ENCODE results near the gene ARFGEF2. TPM values are rescaled to one million over a fixed set of nuclear protein-coding genes. Genes with fewer than 3 reads are reported as not detected.

ARFGEF2 gene
- total RNA-seq, 6 donors from 2014 or later, result 22.4 to 94.3 (median 32.2) TPM

- TF ChIP-seq CTCF (IDR thresholded peaks at IDR 0.05) (no peak), POLR2A (IDR thresholded peaks at IDR 0.05) (no peak), EP300 (IDR thresholded peaks at IDR 0.05) (no peak), POLR2AphosphoS5 (IDR thresholded peaks at IDR 0.05) (no peak)
- no peak for DNase-seq
- Histone ChIP-seq H3K27ac (no peak overlapping the region), H3K27me3 (no peaks in the 10 kb centered on the region), H3K4me3 (no peak overlapping the region), H3K36me3 (peaks cover 4 to 71% (median 36%) of the 10 kb centered on the region in 4 donors), H3K9me3 (no peaks in the 10 kb centered on the region), H3K4me1 (no peaks in the 10 kb centered on the region)
- no peak for ATAC-seq (ENCODE audit: low FRiP score in 2 of 2)
- WGBS, 2 donors, result 84 to 88% methylated on average over 6 of the region's 6 CpGs
These were observed 24.5 kb downstream of the ARFGEF2 start for GRCh38 chr20:48945840-48946514.

DNA sequence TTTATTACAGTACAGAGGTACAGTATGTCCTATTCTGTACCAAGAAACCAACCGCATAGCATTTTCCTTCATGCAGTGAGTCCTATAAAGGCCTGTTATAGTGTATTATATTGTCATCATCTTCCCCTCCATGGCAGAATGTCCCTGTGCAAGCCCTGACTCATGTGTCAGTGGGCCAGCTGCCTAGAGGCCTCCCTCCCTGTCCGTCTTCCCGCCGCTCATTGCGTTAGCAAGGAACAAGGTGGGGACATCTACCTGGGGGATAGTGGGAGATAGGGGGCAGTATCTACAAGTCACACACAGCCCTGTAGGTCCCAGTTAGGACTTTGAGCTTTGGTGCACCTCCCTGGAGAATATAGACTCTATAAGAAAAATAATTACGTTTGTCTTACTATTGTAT, 27.1 kb downstream of the ARFGEF2 start:
- ATAC-seq (ENCODE audit: low FRiP score in 2 of 2) (no peak), DNase-seq (no peak)
- no peak overlapping the region for H3K27ac ChIP-seq
- TF ChIP-seq POLR2AphosphoS5 (IDR thresholded peaks at IDR 0.05), result no peak
- TF ChIP-seq EP300 (IDR thresholded peaks at IDR 0.05), result no peak
- TF ChIP-seq CTCF (IDR thresholded peaks at IDR 0.05), result no peak
- TF ChIP-seq POLR2A (IDR thresholded peaks at IDR 0.05), result no peak
- H3K27me3 ChIP-seq, result no peaks in the 10 kb centered on the region
- 91 to 95% methylated on average over 6 of the region's 6 CpGs for WGBS, 2 donors
- no peaks in the 10 kb centered on the region for H3K9me3 ChIP-seq
- H3K4me1 ChIP-seq, result no peaks in the 10 kb centered on the region
- H3K4me3 ChIP-seq, result no peak overlapping the region
- H3K36me3 ChIP-seq, result peaks cover 15 to 77% (median 52%) of the 10 kb centered on the region in 4 donors

GRCh38 chr20:48949304-48950170, 28.0 kb downstream of the ARFGEF2 start:
- peaks cover 23 to 77% (median 54%) of the 10 kb centered on the region in 4 donors for H3K36me3 ChIP-seq
- no peak overlapping the region for H3K4me3 ChIP-seq
- 68 to 77% methylated on average over 7 of the region's 7 CpGs for WGBS, 2 donors
- ATAC-seq (ENCODE audit: low FRiP score in 2 of 2), result peak in 1 of 2 donors; percentile 69
- H3K4me1 ChIP-seq, result no peaks in the 10 kb centered on the region
- H3K27me3 ChIP-seq, result no peaks in the 10 kb centered on the region
- no peaks in the 10 kb centered on the region for H3K9me3 ChIP-seq
- peak in 1 of 2 donors; percentile 36 for DNase-seq
- TF ChIP-seq POLR2AphosphoS5 (IDR thresholded peaks at IDR 0.05), result no peak
- TF ChIP-seq POLR2A (IDR thresholded peaks at IDR 0.05), result no peak
- no peak for TF ChIP-seq EP300 (IDR thresholded peaks at IDR 0.05)
- peak in 1 of 6 experiments; percentile 10 for TF ChIP-seq CTCF (IDR thresholded peaks at IDR 0.05)
- no peak overlapping the region for H3K27ac ChIP-seq

DNA sequence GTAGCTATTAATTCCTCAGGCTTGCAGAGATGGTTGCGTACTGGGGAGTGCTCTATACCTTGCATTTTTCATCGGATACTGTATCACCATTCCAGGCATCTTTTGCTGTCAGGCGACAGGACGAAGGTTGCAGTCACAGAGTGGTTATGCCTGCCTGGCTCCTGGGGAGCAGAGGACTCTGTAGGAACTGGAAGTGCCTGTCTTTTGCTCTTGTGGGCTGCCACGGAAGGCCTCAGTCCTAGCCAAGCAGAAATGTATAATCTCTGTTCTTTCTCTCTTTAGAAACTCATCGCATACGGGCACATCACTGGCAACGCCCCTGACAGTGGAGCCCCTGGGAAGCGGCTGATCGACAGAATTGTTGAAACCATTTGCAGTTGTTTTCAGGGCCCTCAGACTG, 29.5 kb downstream of the ARFGEF2 start:
- DNase-seq, result no peak
- Histone ChIP-seq H3K4me3 (no peak overlapping the region), H3K9me3 (no peaks in the 10 kb centered on the region), H3K36me3 (peaks cover 25 to 84% (median 68%) of the 10 kb centered on the region in 4 donors), H3K27me3 (no peaks in the 10 kb centered on the region), H3K4me1 (no peaks in the 10 kb centered on the region), H3K27ac (no peak overlapping the region)
- TF ChIP-seq CTCF (IDR thresholded peaks at IDR 0.05), result no peak
- no peak for TF ChIP-seq POLR2A (IDR thresholded peaks at IDR 0.05)
- no peak for TF ChIP-seq EP300 (IDR thresholded peaks at IDR 0.05)
- TF ChIP-seq POLR2AphosphoS5 (IDR thresholded peaks at IDR 0.05), result no peak
- no peak for ATAC-seq (ENCODE audit: low FRiP score in 2 of 2)
- 93 to 94% methylated on average over 10 of the region's 10 CpGs for WGBS, 2 donors
